GM20431 (cell line): ENCODE measurements around the gene PUM2.
"Not testable (repeated sequence)": the region's sequence is repeated elsewhere in the genome, so short reads cannot be mapped to it uniquely, and the experiment has no call there.

Experiments
- in situ Hi-C: fragments of 300-500 bp; cut with MseI, MboI; formaldehyde crosslinking; loops from one replicate; pipeline ENCODE4 v1.15.0; 2020; ENCODE audit warnings: low sequenced_read_pairs; ENCODE audit not compliant: unreplicated experiment

The PUM2 gene

DNA sequence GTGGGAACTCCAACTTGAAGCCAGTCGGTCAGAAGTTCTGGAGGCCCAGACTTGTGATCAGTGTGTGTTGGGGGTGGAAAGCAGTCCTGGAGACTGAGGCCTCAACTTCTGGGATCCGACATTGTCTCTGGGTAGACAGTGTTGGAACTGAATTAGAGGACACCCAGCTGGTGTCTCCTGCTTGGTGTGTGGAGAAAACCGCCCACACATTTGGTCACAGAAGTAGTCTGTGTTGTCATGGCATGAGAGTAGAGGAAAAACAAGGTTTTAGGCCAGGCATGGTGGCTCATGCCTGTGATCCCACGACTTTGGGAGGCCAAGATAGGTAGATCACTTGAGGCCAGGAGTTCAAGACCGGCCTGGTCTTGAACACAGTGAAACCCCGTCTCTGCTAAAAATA, 51.5 kb downstream of the PUM2 start:
- in situ Hi-C loops = no loop called here

- in situ Hi-C loops = no loop called here
Measured at GRCh38 chr2:20294231-20294630, 56.4 kb downstream of the PUM2 start.

DNA sequence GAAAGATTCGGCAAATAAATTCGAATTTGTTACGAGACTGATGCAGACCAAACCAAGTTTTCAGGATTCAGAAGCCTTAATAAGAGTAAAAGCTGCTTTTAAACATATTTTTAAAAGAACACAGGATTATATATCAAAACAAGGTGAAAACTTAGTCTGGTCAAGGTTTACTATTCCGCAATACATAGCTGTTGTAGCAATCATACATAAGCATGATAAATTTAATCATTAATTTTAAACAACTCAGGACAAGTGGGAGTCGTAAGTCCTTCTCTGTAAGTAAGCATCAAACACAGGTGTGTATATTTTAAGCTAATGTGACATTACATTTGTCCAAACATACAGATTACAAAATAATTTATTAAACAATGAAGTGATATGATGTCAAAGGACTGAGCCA, 57.7 kb downstream of the PUM2 start:
- in situ Hi-C loops = no loop called here

GRCh38 chr2:20291846-20292408, 58.7 kb downstream of the PUM2 start:
- in situ Hi-C loops = no loop called here

DNA sequence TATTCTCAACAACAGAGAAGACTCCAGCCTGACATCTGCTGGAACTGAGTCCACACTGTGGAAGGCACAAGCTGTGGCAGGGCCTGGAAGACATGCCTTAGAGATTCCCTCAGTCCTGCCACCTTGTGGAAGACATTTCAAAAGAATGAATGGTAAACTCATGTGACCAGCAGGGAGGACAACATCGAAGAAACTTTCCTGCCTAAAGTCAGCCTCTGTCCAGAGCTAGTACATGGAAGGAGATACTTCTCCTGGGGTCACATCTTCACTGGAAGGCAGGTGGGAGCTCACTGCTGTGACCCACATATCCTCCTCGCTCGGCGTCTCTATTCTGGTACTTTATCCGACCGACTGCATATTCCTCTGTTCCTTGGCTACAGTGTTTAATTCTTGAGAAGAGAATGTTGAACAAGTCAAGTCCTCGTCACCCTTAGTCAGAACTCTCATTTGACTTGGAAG, 59.5 kb downstream of the PUM2 start:
- in situ Hi-C loops = no loop called here

- in situ Hi-C loops = no loop called here
Measured at GRCh38 chr2:20288642-20289340, 61.9 kb downstream of the PUM2 start.

GRCh38 chr2:20282916-20283592, 67.6 kb downstream of the PUM2 start:
- in situ Hi-C loops = no loop called here

- in situ Hi-C loops = no loop called here
Measured at GRCh38 chr2:20281876-20282275, 68.8 kb downstream of the PUM2 start.

DNA sequence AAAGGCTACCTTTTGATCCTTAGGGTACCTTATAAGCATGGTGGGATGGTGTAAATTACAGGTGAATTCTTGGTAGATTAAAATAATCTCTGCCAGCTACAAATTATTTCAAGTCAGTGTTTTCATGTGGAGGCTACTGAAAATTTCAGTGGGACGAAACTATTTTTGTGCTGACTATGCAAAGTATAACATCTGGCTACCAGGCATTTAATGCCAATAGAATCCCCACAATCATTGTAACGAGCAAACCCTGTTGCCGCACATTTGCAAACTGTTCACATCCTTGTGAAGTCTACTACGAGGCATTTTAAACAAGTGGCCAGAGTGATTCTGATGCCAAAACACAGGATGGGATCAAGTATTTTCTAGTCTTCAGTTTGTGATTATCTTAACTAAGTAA, 77.6 kb downstream of the PUM2 start:
- in situ Hi-C loops = no loop called here

DNA sequence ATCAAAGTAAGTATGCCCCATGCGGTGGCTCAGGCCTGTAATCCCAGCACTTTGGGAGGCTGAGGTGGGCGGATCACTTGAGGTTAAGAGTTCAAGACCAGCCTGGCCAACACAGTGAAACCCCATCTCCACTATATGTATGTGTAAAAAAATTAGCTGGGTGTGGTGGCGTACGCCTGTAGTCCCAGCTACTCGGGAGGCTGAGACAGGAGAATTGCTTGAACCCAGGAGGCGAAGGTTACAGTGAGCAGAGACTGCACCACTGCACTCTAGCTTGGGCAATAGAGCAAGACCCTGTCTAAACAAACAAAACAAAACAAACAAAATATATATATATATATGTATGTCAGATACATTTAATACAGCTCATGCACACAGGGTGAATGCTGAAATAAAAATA, 82.3 kb downstream of the PUM2 start:
- in situ Hi-C loops = not testable (repeated sequence)

DNA sequence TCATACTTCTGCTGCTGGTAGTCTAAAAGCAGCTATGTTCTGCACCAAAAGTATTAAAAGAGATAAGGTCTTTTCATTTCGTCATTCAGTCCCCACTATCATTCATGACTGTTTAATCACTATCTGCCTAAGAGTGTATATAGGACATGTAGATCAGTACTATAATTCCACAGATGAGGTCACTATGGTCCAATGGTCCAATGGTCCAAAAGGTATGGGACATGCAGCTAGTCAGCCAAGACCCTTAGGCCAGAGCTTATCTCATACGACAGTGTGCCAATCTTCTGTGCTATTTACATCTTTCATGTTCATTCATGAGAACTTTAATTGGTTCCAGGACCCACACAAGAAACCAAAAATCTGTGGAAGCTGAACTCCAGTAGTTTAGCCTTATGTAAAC, 83.1 kb downstream of the PUM2 start:
- in situ Hi-C loops = no loop called here

GRCh38 chr2:20264629-20265028, 86.0 kb downstream of the PUM2 start:
- in situ Hi-C loops = no loop called here

DNA sequence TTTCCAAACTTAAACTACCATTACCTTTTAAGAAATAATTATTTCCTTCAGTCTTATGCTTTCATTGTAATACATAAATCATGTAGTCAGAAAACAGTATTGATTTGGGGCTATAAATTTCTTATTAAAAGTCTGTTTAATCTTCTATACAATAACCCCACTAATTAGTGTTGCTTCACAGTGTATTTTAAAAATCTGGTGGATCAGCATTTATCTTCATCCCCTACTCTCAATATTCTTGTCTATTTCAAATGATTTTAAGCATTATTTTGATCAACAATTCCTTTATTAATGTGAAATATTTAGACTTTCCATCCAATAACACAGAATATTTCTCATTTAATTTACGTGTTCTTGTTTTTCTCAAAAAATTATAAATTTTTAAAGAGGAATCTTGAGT, 93.2 kb downstream of the PUM2 start:
- in situ Hi-C loops = no loop called here

DNA sequence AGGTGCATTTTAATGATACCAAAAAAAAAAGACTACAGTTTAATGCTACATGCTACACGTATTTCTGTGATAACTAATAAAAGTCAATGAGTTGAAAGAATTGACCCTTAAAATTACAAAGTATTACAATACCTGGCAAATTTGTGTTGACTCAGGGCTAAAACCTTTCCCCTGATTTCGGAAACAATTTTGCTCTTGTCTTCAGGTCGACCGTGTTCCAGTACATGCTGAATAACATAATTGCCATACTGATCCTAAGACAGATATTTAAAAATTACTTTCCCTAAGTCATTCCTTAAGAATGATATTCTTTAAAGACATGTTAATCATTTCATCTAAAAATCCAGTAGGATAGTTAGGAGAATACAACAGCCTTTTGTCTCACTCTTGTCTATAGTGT, 95.9 kb downstream of the PUM2 start:
- in situ Hi-C loops = no loop called here

DNA sequence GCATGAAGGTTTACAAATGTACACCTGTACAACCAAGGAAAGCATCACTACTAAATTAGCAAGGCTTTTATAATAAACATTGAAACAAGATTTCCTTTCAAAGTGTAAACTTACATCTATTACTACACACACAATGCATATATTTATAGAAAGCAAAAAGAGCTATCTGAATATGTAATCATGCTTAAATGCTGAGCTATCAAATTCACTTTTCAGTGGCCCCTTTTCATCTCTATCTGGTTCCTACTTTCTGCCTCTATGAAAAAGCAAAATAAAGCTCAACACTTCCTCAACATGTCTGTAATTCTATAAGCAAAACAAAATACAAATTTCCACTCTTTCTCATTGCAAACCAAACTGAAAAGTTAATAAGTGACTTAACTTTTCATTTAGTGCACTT, 100.2 kb downstream of the PUM2 start:
- in situ Hi-C loops = no loop called here

- in situ Hi-C loops = no loop called here
Measured at GRCh38 chr2:20249170-20249569, 101.5 kb downstream of the PUM2 start.

GRCh38 chr2:20247084-20247483, 103.6 kb downstream of the PUM2 start:
- in situ Hi-C loops = no loop called here

DNA sequence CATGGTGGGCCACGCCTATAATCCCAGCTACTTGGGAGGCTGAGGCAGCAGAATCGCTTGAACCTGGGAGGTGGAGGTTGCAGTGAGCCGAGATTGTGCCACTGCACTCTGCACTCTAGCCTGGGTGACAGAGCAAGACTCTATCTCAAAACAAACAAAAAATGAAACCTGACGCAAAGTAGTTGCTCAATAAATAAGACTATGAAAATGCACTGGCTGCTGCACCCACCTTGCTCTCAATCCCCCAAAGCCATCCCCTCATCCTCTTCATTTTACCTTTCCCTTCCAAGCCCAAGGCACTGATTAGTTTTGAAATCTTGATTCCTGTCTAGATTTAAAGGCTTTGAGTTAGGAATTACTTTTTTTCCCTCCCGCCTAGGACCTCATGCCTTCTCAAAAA, 107.0 kb downstream of the PUM2 start:
- in situ Hi-C loops = not testable (repeated sequence)

- in situ Hi-C loops = no loop called here
Measured at GRCh38 chr2:20242727-20243377, 107.8 kb downstream of the PUM2 start.

DNA sequence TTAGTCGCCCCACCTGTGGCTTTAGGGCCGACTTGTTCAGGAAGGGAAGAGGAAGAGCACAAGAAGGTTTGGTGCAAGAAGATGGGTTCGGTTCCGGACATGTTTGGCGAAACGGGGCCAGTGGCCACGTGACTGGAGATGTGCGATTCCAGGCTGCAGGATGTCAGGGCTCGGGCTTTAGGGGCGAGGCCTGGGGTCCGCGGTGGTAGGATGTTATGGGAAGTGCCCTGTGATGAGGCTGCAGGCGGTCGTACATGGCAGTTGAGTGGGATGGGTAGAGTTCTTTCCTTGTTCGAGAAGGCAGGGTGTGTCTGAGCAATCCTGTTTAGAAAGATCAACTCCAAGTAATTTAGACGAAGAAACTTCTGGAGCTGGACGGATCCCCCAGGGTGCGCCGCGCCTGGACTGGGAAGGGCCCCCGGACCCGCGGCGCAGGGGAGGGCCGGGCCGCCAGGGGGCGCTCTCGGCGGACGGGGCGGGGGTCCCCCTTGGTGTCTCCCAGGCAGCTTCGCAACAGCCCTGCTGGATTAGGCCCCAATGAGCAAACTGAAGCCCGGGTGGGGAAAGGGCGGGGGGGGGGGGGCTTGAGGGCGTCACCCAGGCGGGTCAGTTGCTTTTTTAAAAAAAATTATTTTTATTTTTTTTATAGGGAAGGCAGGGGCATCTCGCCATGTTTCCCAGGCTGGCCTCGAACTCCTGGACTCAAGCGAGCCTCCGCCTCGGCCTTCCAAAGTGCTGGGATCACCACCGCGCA, 108.5 kb downstream of the PUM2 start:
- in situ Hi-C loops = no loop called here
